GM12878 (cell line): ENCODE results near the gene TTLL10. TPM values are rescaled to one million over a fixed set of nuclear protein-coding genes. Genes with fewer than 3 reads are reported as not detected.
A peak's percentile ranks its signal among the peaks of the same experiment; 100 is the strongest.

ENCODE experiments used
- ATAC-seq: fragments of 200-7000 bp; cut with Tn5 transposase; 3 replicates; pipeline ENCODE4 v1.9.1; 2020; ENCODE audit warnings: mild to moderate bottlenecking, moderate library complexity
- BruUV-seq: library from RNA; stranded (reverse); fragments of 400-500 nt; replicated peaks from 2 replicates; lab custom pipeline; 2021; lab: Mats Ljungman, UMichigan
- CTCF ChIA-PET: fragments of 300-600 bp; sonication (Branson Sonifier 250); formaldehyde crosslinking; extraction: SDS; loops from one replicate; lab custom pipeline; 2021; ENCODE audit warnings: inconsistent platforms; lab: Yijun Ruan, JAX
- POLR2A ChIA-PET: fragments of 350-600 bp; formaldehyde crosslinking; extraction: SDS; loops from one replicate; lab custom pipeline; 2021; ENCODE audit warnings: inconsistent platforms; lab: Charles Lee
- RAD21 ChIA-PET: fragments of 300-600 bp; sonication (Branson Sonifier 250); formaldehyde crosslinking; loops from one replicate; lab custom pipeline; 2023; ENCODE audit warnings: antibody characterized with exemption; ENCODE audit not compliant: unreplicated experiment; lab: Charles Lee
- SMC1A ChIA-PET: fragments of 300-600 bp; sonication (Branson Sonifier 250); formaldehyde crosslinking; loops from one replicate; lab custom pipeline; 2023; ENCODE audit not compliant: unreplicated experiment, uncharacterized antibody; lab: Charles Lee
- DNase-seq: peaks from one replicate; pipeline ENCODE4 v3.0.0-alpha.2; 2011; ENCODE audit warnings: low read depth, low spot score
- FAIRE-seq: peaks from 3 replicates; lab custom pipeline; 2011; peaks lifted over from hg19 to GRCh38; lab: Jason Lieb, UNC
- H2AFZ ChIP-seq: 2 replicates; pipeline ENCODE4 v1.6.0; 2011; ENCODE audit warnings: low read depth, low read length, control low read depth; ENCODE audit not compliant: control insufficient read depth
- H3K27ac ChIP-seq: 2 replicates; pipeline ENCODE4 v1.5.1; 2011; ENCODE audit warnings: control low read depth; ENCODE audit not compliant: control insufficient read depth, insufficient read depth
- H3K27me3 ChIP-seq, 2 experiments: replicated peaks in 1 of 2; 2 replicates each; pipeline versions ENCODE4 v1.6.0 to v1.6.1; 2011; ENCODE audit warnings: low read length in 1 of 2; ENCODE audit not compliant: control insufficient read depth in 2 of 2, insufficient read depth in 2 of 2
- H3K36me3 ChIP-seq, 2 experiments: 2 replicates each; pipeline ENCODE4 v1.5.1; 2011; ENCODE audit warnings: low read length in 1 of 2; ENCODE audit not compliant: control insufficient read depth in 2 of 2, insufficient read depth in 2 of 2
- H3K4me1 ChIP-seq: 2 replicates; pipeline ENCODE4 v1.6.1; 2011; ENCODE audit warnings: mild to moderate bottlenecking, low read length, moderate library complexity, mixed read lengths; ENCODE audit not compliant: control insufficient read depth, insufficient read depth
- H3K4me2 ChIP-seq: 2 replicates; pipeline ENCODE4 v1.6.0; 2011; ENCODE audit warnings: control low read depth; ENCODE audit not compliant: control insufficient read depth, insufficient read depth
- H3K4me3 ChIP-seq: fragments of 200-600 bp; sonication (generic); 2 replicates; pipeline ENCODE4 v1.5.1; 2016
- H3K79me2 ChIP-seq: 2 replicates; pipeline ENCODE4 v1.6.0; 2011; ENCODE audit warnings: low read length; ENCODE audit not compliant: control insufficient read depth, insufficient read depth
- H3K9ac ChIP-seq: 2 replicates; pipeline ENCODE4 v1.8.0; 2011; ENCODE audit warnings: low read length, control low read depth, mixed read lengths; ENCODE audit not compliant: control insufficient read depth, insufficient read depth
- H3K9me3 ChIP-seq: replicated peaks from 3 replicates; pipeline ENCODE4 v1.5.1; 2011; ENCODE audit warnings: mild to moderate bottlenecking, low read length; ENCODE audit not compliant: control insufficient read depth, insufficient read depth
- H4K20me1 ChIP-seq: 2 replicates; pipeline ENCODE4 v1.6.0; 2011; ENCODE audit not compliant: control insufficient read depth, insufficient read depth
- ATF2 ChIP-seq: IDR thresholded peaks from 2 replicates; pipeline ENCODE4 v1.6.1; 2012; ENCODE audit warnings: low read length, inconsistent platforms
- ATF7 ChIP-seq: fragments of 450-650 bp; IDR thresholded peaks from 2 replicates; pipeline ENCODE4 v1.6.1; 2016; ENCODE audit warnings: low read depth, mild to moderate bottlenecking
- BMI1 ChIP-seq: fragments of 450-650 bp; IDR thresholded peaks from 2 replicates; pipeline ENCODE4 v1.6.1; 2016; ENCODE audit warnings: mild to moderate bottlenecking, moderate library complexity, borderline replicate concordance
- EED ChIP-seq: sonication (generic); IDR thresholded peaks from 2 replicates; pipeline ENCODE4 v1.6.1; 2016; ENCODE audit warnings: antibody characterized with exemption, low read depth
- GABPA ChIP-seq: IDR thresholded peaks from 2 replicates; pipeline ENCODE4 v1.6.1; 2014; ENCODE audit warnings: antibody characterized with exemption, low read depth, mild to moderate bottlenecking, inconsistent platforms
- HSF1 ChIP-seq: fragments of 150-350 bp; IDR thresholded peaks from 2 replicates; pipeline ENCODE4 v1.6.1; 2014; ENCODE audit warnings: mild to moderate bottlenecking, low read depth, low read length
- IRF5 ChIP-seq: fragments of 450-650 bp; IDR thresholded peaks from 2 replicates; pipeline ENCODE4 v1.6.1; 2017; ENCODE audit warnings: borderline replicate concordance
- NFXL1 ChIP-seq: fragments of 450-650 bp; IDR thresholded peaks from 2 replicates; pipeline ENCODE4 v1.6.1; 2017; ENCODE audit warnings: antibody characterized with exemption, mild to moderate bottlenecking, borderline replicate concordance
- NR2C1 ChIP-seq: fragments of 450-650 bp; IDR thresholded peaks from 2 replicates; pipeline ENCODE4 v1.6.1; 2017; ENCODE audit warnings: antibody characterized with exemption, mild to moderate bottlenecking, moderate library complexity
- NR2F1 ChIP-seq: fragments of 450-650 bp; conservative IDR thresholded peaks from 2 replicates; pipeline ENCODE4 v1.6.1; 2017; ENCODE audit warnings: mild to moderate bottlenecking
- POLR2AphosphoS5 ChIP-seq: IDR thresholded peaks from 2 replicates; pipeline ENCODE4 v1.6.1; 2011; ENCODE audit warnings: mild to moderate bottlenecking, low read length, inconsistent platforms
- RB1 ChIP-seq: fragments of 450-650 bp; formaldehyde crosslinking; IDR thresholded peaks from 2 replicates; pipeline ENCODE4 v1.6.1; 2017; ENCODE audit warnings: mild to moderate bottlenecking, borderline replicate concordance
- SIX5 ChIP-seq: IDR thresholded peaks from 2 replicates; pipeline ENCODE4 v1.6.1; 2011; ENCODE audit warnings: mild to moderate bottlenecking, low read depth, low read length, moderate library complexity; ENCODE audit not compliant: severe bottlenecking
- SMC3 ChIP-seq: IDR thresholded peaks from 2 replicates; pipeline ENCODE4 v1.6.1; 2011; ENCODE audit warnings: low read length, improper control_type of control experiment, borderline replicate concordance
- YBX1 ChIP-seq: fragments of 450-650 bp; IDR thresholded peaks from 2 replicates; pipeline ENCODE4 v1.6.1; 2016; ENCODE audit warnings: antibody characterized with exemption
- ZNF24 ChIP-seq: fragments of 450-650 bp; IDR thresholded peaks from 2 replicates; pipeline ENCODE4 v1.6.1; 2017; ENCODE audit warnings: antibody characterized with exemption, mild to moderate bottlenecking
- ZNF274 ChIP-seq: IDR thresholded peaks from one replicate; pipeline ENCODE4 v1.8.0; 2011; ENCODE audit not compliant: insufficient read length, insufficient read depth
- WGBS: methylation state at CpG from one replicate; pipeline ENCODE4 v1.1.6; 2016; ENCODE audit warnings: low lambda C conversion rate; ENCODE audit not compliant: insufficient replicate concordance, insufficient coverage; ENCODE audit errors: missing lambda C conversion rate; 5-methylcytosine and 5-hydroxymethylcytosine counted together
- in situ Hi-C: fragments of 300-500 bp; cut with MboI; formaldehyde crosslinking; loops from 9 replicates; pipeline ENCODE4 v1.14.3; 2018; ENCODE audit warnings: mixed read lengths
- intact Hi-C: fragments of 100-400 bp; cut with micrococcal nuclease; formaldehyde crosslinking; loops from one replicate; pipeline ENCODE4 v1.14.2; 2022; ENCODE audit not compliant: unreplicated experiment
- polyA plus RNA-seq, 11 experiments: library from polyadenylated mRNA; depleted of rRNA in 4 of 11; unstranded in 6 of 11; stranded (reverse) in 5 of 11; fragments of >200 nt; fragmentation: Nextera tagmentation in 4 of 11; fragmentation: Illumina TruSeq in 1 of 11; extraction: Ambion mirVana in 4 of 11; extraction: Trizol in 1 of 11; gene quantifications; 1 replicate in 1 of 11; 2 replicates in 10 of 11; pipeline versions ENCODE4 v1.2.1 to v1.2.3, GENCODE V29; 2011 to 2016; ENCODE audit warnings: inconsistent platforms in 2 of 11, missing spikeins in 2 of 11, low read depth in 1 of 11
- total RNA-seq, 4 experiments: library from RNA; depleted of rRNA in 3 of 4; stranded (reverse); fragments of >200 nt in 3 of 4; fragmentation: Illumina TruSeq in 1 of 4; extraction: Trizol in 1 of 4; gene quantifications; 2 replicates each; pipeline versions ENCODE4 v1.2.1 to v1.2.3, GENCODE V29; 2013 to 2021

TTLL10 gene
- total and polyA plus RNA-seq, 10 of the 15 experiments (the other 5 are each of a cell fraction or from before 2014, with no cell fraction given), result not detected

GRCh38 chr1:1145547-1145914 is 28.1 kb upstream of the TTLL10 start:
- POLR2A ChIA-PET, result no interaction called here

GRCh38 chr1:1146026-1146425 is 27.7 kb upstream of the TTLL10 start:
- H3K36me3 ChIP-seq, result no peaks in the 10 kb centered on the region
- whole genome bisulfite sequencing, result 22% methylated on average over 14 of the region's 14 CpGs
- ChIA-PET SMC1A (no interaction called here), POLR2A (interaction anchor here (1.1 kb wide), 1 partner anchor 9 kb away, joined by 3 read pairs; no protein-coding TSS in a partner anchor), RAD21 (no interaction called here), CTCF (interaction anchor here (0.8 to 1.0 kb wide), 2 partner anchors 55 to 105 kb away, joined by 3 to 7 read pairs; no protein-coding TSS in a partner anchor)
- H3K27ac ChIP-seq, result no peak overlapping the region
- intact Hi-C loops (no loop called here), in situ Hi-C loops (no loop called here)
- H3K4me2 ChIP-seq, result no peak overlapping the region
- BruUV-seq, result no TSS peak
- ATAC-seq (no peak), DNase-seq (no peak), FAIRE-seq (no peak)
- H3K4me3 ChIP-seq, result no peak overlapping the region
- peaks cover 8% of the 10 kb centered on the region for H3K4me1 ChIP-seq
- H3K9me3 ChIP-seq, result no peaks in the 10 kb centered on the region
- no peaks in the 10 kb centered on the region for H3K79me2 ChIP-seq
- H4K20me1 ChIP-seq, result no peaks in the 10 kb centered on the region
- H3K9ac ChIP-seq, result no peak overlapping the region
- H3K27me3 ChIP-seq, result no peaks in the 10 kb centered on the region
- no peak overlapping the region for H2AFZ ChIP-seq
- no peak for TF ChIP-seq IRF5
- no peak for TF ChIP-seq EED
- TF ChIP-seq GABPA, result no peak
- no peak for TF ChIP-seq HSF1
- no peak for TF ChIP-seq ATF7
- no peak for TF ChIP-seq SMC3
- no peak for TF ChIP-seq ZNF24
- TF ChIP-seq POLR2AphosphoS5, result no peak
- no peak for TF ChIP-seq ZNF274
- no peak for TF ChIP-seq SIX5
- no peak for TF ChIP-seq BMI1
- no peak for TF ChIP-seq ATF2
- no peak for TF ChIP-seq YBX1
- TF ChIP-seq NFXL1, result no peak

More at GRCh38 chr1:1145547-1145914, 28.1 kb upstream of the TTLL10 start:
- H4K20me1 ChIP-seq, result no peaks in the 10 kb centered on the region
- H3K4me3 ChIP-seq, result no peak overlapping the region
- CTCF ChIA-PET, result no interaction called here
- H3K79me2 ChIP-seq, result no peaks in the 10 kb centered on the region
- SMC1A ChIA-PET, result no interaction called here
- no peak overlapping the region for H3K27ac ChIP-seq
- BruUV-seq, result no TSS peak
- no peaks in the 10 kb centered on the region for H3K36me3 ChIP-seq
- H3K4me2 ChIP-seq, result no peak overlapping the region
- no peak overlapping the region for H3K9ac ChIP-seq
- H3K27me3 ChIP-seq, result no peaks in the 10 kb centered on the region
- DNase-seq, result no peak
- H3K4me1 ChIP-seq, result peaks cover 8% of the 10 kb centered on the region
- no peak for ATAC-seq
- in situ Hi-C loops, result no loop called here
- intact Hi-C loops, result no loop called here
- RAD21 ChIA-PET, result no interaction called here
- FAIRE-seq, result no peak
- no peaks in the 10 kb centered on the region for H3K9me3 ChIP-seq
- WGBS, result 66% methylated on average over 9 of the region's 9 CpGs
- TF ChIP-seq YBX1, result no peak
- TF ChIP-seq RB1, result no peak
- TF ChIP-seq NR2F1, result peak; percentile 73; the same call in 1 of the 2 replicates
- peak; percentile 34; the same call in 1 of the 2 replicates for TF ChIP-seq NR2C1
- no peak overlapping the region for H2AFZ ChIP-seq
